Panc1 (cell line): Measurements from ENCODE around the gene ATP11B. TPM values are rescaled to one million over a fixed set of nuclear protein-coding genes. Genes with fewer than 3 reads are reported as not detected.

ENCODE experiments used
- ATAC-seq: fragments of 200-7000 bp; cut with Tn5 transposase; 2 replicates; pipeline ENCODE4 v1.9.1; 2020; ENCODE audit warnings: mild to moderate bottlenecking, moderate library complexity
- BruUV-seq: library from RNA; stranded (reverse); fragments of 400-500 nt; replicated peaks from 2 replicates; lab custom pipeline; 2021; lab: Mats Ljungman, UMichigan
- CTCF ChIA-PET: fragments of 300-600 bp; sonication (Branson Sonifier 250); formaldehyde crosslinking; loops from one replicate; lab custom pipeline; 2022; ENCODE audit warnings: antibody characterized with exemption; lab: Charles Lee
- POLR2A ChIA-PET: fragments of 300-600 bp; sonication (Branson Sonifier 250); formaldehyde crosslinking; loops from one replicate; lab custom pipeline; 2022; ENCODE audit warnings: antibody characterized with exemption; lab: Charles Lee
- DNase-seq: peaks from one replicate; pipeline ENCODE4 v3.0.0-alpha.2; 2010; ENCODE audit warnings: low read depth, low spot score
- H3K27ac ChIP-seq: 2 replicates; pipeline ENCODE4 v1.5.1; 2011; ENCODE audit warnings: mild to moderate bottlenecking, low read length, inconsistent platforms
- H3K27me3 ChIP-seq: fragments of 200-500 bp; sonication (Bioruptor generic); 2 replicates; pipeline ENCODE4 v1.6.0; 2014; ENCODE audit warnings: low read length, inconsistent platforms; ENCODE audit not compliant: control insufficient read depth, insufficient read depth
- H3K36me3 ChIP-seq: fragments of 200-500 bp; sonication (Bioruptor generic); 2 replicates; pipeline ENCODE4 v1.5.1; 2014; ENCODE audit warnings: inconsistent platforms, mild to moderate bottlenecking, low read length, moderate library complexity; ENCODE audit not compliant: control insufficient read depth, insufficient read depth
- H3K4me1 ChIP-seq: 2 replicates; pipeline ENCODE4 v1.5.1; 2011; ENCODE audit warnings: inconsistent platforms, mild to moderate bottlenecking, low read length, moderate library complexity; ENCODE audit not compliant: control insufficient read depth, insufficient read depth
- H3K4me3 ChIP-seq, 2 experiments: 2 replicates each; pipeline ENCODE4 v1.5.1; 2011 to 2012; ENCODE audit warnings: low read depth in 2 of 2, low read length in 2 of 2, mild to moderate bottlenecking in 2 of 2, inconsistent platforms in 1 of 2, moderate library complexity in 1 of 2
- H3K9me3 ChIP-seq: fragments of 200-500 bp; sonication (Bioruptor generic); 2 replicates; pipeline ENCODE4 v1.5.1; 2014; ENCODE audit warnings: low read depth, mild to moderate bottlenecking, inconsistent platforms, low read length, moderate library complexity; ENCODE audit not compliant: control insufficient read depth, insufficient read depth
- CTCF ChIP-seq: fragments of 450-650 bp; IDR thresholded peaks from 2 replicates; pipeline ENCODE4 v1.5.1; 2017; ENCODE audit warnings: mild to moderate bottlenecking
- POLR2AphosphoS5 ChIP-seq: IDR thresholded peaks from 2 replicates; pipeline ENCODE4 v1.6.1; 2012; ENCODE audit warnings: mild to moderate bottlenecking, low read depth, low read length, moderate library complexity
- REST ChIP-seq, 2 experiments: IDR thresholded peaks; 2 replicates each; pipeline ENCODE4 v1.6.1; 2011 to 2012; ENCODE audit warnings: low read depth in 2 of 2, control low read depth in 1 of 2, low read length in 1 of 2, mild to moderate bottlenecking in 1 of 2, moderate library complexity in 1 of 2; ENCODE audit not compliant: insufficient read depth in 1 of 2
- SIN3A ChIP-seq: IDR thresholded peaks from 2 replicates; pipeline ENCODE4 v1.6.1; 2012; ENCODE audit warnings: low read depth, mild to moderate bottlenecking, low read length, moderate library complexity, borderline replicate concordance; ENCODE audit not compliant: insufficient read depth
- TCF7L2 ChIP-seq: IDR thresholded peaks from 2 replicates; pipeline ENCODE4 v1.6.1; 2011; ENCODE audit warnings: mild to moderate bottlenecking, low read depth, low read length, inconsistent platforms
- in situ Hi-C: cut with HindIII; loops from 2 replicates; pipeline ENCODE4 v1.10.0; 2016; ENCODE audit warnings: low sequenced_read_pairs, low pct_unique_long_range_greater_than_20kb
- intact Hi-C: fragments of 100-400 bp; cut with micrococcal nuclease; formaldehyde crosslinking; loops from one replicate; pipeline ENCODE4 v1.10.0; 2022; ENCODE audit not compliant: unreplicated experiment
- total RNA-seq: library from RNA; stranded (reverse); gene quantifications from one replicate; pipeline ENCODE4 v1.2.1, GENCODE V29; 2021; ENCODE audit not compliant: unreplicated experiment

ATP11B gene
- total RNA-seq, 1 experiment from 2014 or later, result 108 TPM

DNA sequence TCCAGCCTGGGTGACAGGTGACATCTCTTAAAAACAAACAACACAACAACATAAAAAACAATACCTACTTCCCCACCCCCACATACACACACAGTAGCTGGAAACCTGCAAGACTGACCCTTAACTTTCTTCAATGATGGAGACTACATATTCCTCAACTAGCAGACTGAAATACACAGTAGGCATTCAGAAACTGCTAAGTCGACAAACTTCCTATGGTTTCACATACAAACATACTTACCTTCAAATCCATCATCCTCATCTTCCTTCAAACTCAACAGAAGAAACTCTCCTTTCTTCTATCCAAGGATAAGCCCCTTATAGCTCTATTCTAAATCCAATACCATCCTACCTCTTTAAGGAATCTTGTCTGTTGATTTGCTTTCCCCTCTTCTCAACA lies 156.4 kb downstream of the ATP11B start:
- Histone ChIP-seq H3K27me3 (no peaks in the 10 kb centered on the region), H3K27ac (no peak overlapping the region), H3K36me3 (peaks cover 5% of the 10 kb centered on the region), H3K9me3 (no peaks in the 10 kb centered on the region), H3K4me3 (no peak overlapping the region), H3K4me1 (no peaks in the 10 kb centered on the region)
- in situ Hi-C loops, result no loop called here
- ATAC-seq (no peak), DNase-seq (no peak)
- intact Hi-C loops, result no loop called here
- CTCF ChIA-PET, result no interaction called here
- POLR2A ChIA-PET, result no interaction called here
- no peak for TF ChIP-seq SIN3A
- TF ChIP-seq POLR2AphosphoS5, result no peak
- TF ChIP-seq TCF7L2, result no peak
- TF ChIP-seq REST (IDR thresholded peaks at IDR 0.05; ENCODE audit: insufficient read depth in 1 of 2, low read depth in 2 of 2, low read length in 1 of 2), result no peak
- TF ChIP-seq CTCF, result no peak
- BruUV-seq, result no TSS peak

- Histone ChIP-seq H3K4me3 (no peak overlapping the region), H3K27ac (no peak overlapping the region), H3K4me1 (no peaks in the 10 kb centered on the region), H3K9me3 (no peaks in the 10 kb centered on the region), H3K36me3 (no peaks in the 10 kb centered on the region; the same call in 1 of the 2 replicates), H3K27me3 (no peaks in the 10 kb centered on the region)
- DNase-seq (no peak), ATAC-seq (no peak)
- intact Hi-C loops, result no loop called here
- TSS peak; percentile 1 for BruUV-seq
- no peak for TF ChIP-seq REST (IDR thresholded peaks at IDR 0.05; ENCODE audit: insufficient read depth in 1 of 2, low read depth in 2 of 2, low read length in 1 of 2)
- TF ChIP-seq CTCF, result no peak
- no peak for TF ChIP-seq TCF7L2
- TF ChIP-seq SIN3A, result no peak
- no peak for TF ChIP-seq POLR2AphosphoS5
- ChIA-PET CTCF (no interaction called here), POLR2A (interaction anchor here (0.6 kb wide), 1 partner anchor 9 kb away, joined by 3 read pairs; no protein-coding TSS in a partner anchor)
- in situ Hi-C loops, result no loop called here
Measured at GRCh38 chr3:182954553-182955235, 161.4 kb downstream of the ATP11B start.
